GM18861 (cell line): Measurements from ENCODE around the gene SPATA2L.

Experiments used
- ATAC-seq: cut with Tn5 transposase; IDR thresholded peaks from one replicate; pipeline ENCODE4 v1.9.1; 2021; ENCODE audit not compliant: unreplicated experiment

Gene SPATA2L

GRCh38 chr16:89660146-89660545 lies 41.4 kb downstream of the SPATA2L start:
- no peak for ATAC-seq

GRCh38 chr16:89658221-89658879 lies 43.2 kb downstream of the SPATA2L start:
- ATAC-seq: no peak

DNA sequence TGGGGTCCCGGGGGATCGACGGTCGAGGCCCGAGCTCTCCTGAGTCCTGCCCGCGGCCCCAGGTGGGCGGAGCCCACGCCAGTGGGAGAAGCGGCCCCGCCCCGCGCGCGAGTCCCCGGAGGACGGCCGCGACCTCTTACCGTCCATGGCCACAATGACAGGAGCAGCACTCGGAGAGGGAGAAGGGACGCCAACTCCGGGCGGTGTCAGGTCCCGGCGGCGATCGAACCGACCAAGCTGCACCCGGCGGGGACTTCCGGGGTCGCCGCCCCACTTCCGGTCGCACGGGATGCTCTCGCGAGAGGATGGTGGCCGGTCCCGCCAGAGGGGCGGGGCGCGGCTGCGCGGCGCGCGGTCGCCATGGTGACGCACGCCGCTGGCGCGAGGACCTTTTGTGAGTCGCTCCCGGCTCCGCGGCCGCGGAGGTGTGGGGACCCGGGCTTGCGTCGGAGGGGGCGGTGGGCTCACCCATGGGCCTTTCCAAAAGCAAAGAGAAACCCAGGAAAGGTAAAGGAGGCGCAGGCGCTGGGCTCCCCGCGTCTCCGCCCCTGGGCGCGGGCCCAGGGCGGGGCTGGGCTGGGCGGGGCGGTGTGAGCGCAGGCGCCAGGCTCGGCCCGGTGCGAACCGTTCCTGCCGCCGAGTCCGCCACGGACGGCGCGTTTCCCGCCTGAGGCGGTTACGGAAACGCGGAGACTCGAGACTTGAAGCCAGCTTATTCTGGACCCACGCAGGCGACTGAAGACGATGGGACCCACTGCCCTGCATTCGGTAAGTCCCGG lies 43.9 kb downstream of the SPATA2L start, which contains the start of the genes CHMP1A and SPATA33:
TSS of gene CHMP1A (minus strand) at position 267 of the 779 bp plus-strand sequence. CDS start at position 147, 120 bp downstream.
TSS of gene SPATA33 (plus strand) at position 395 of the 779 bp plus-strand sequence. CDS start at position 471, 76 bp downstream.
- peak; percentile 83 for ATAC-seq

GRCh38 chr16:89656435-89657121 lies 44.9 kb downstream of the SPATA2L start:
- no peak for ATAC-seq

DNA sequence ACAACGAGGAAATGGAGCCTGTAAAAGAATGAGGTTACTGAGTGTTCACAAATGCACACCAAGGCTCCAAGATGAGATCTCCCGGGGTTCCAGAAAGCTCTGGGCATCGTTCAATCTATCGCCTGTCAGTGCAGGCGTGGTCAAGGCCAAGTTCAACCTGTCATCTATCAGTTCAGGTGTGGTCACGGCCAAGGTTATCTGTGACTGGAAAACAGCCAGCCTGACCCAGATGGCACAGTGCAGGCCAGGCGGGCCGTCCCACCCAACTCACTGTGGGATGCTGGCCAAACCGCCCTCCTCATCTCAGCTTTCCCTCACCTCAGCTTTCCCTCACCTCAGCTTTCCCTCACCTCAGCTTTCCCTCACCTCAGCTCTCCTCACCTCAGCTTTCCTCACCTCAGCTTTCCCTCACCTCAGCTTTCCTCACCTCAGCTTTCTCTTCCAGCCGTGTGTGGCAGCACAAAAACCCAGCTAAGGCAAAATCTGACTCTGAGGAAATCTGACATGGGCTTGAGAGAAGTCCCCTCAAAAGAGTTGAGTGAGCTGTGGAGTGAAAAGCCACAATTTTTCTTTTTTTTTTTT lies 46.4 kb downstream of the SPATA2L start:
- no peak for ATAC-seq

- ATAC-seq: no peak
Measured at GRCh38 chr16:89653656-89654295, 47.7 kb downstream of the SPATA2L start.

DNA sequence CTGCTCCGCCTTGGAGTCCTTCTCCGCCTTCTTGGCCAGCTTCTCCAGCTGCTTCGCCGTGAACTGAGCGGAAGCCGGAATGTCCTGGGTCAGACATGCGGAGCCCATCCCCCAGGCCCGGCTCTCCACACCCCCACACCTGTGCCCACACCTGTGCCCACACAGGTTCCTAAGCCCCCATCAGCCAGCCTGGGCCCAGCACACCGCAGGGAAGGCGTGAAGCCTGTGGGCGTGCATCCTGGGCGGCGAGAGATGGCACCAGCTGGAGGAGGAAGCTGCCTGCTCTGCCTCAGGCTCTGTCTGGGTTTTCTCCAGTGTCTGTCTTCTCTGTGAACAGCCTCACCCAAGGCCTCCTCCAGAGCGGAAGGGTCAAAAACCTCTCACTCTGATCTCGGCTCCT lies 49.9 kb downstream of the SPATA2L start:
- no peak for ATAC-seq

- no peak for ATAC-seq
Measured at GRCh38 chr16:89646906-89647305, 54.6 kb downstream of the SPATA2L start.
